GM19455 (cell line): Measurements from ENCODE around the gene TSG101.

Experiments used
- ATAC-seq: cut with Tn5 transposase; IDR thresholded peaks from one replicate; pipeline ENCODE4 v1.9.1; 2021; ENCODE audit not compliant: unreplicated experiment

Gene TSG101

GRCh38 chr11:18493310-18493709 lies 33.4 kb downstream of the TSG101 start:
- ATAC-seq = no peak

GRCh38 chr11:18492888-18493287 lies 33.9 kb downstream of the TSG101 start:
- ATAC-seq = no peak

- no peak for ATAC-seq
Observed at GRCh38 chr11:18491924-18492323, 34.8 kb downstream of the TSG101 start.

GRCh38 chr11:18490736-18491485 lies 35.8 kb downstream of the TSG101 start:
- no peak for ATAC-seq

- ATAC-seq = no peak
Observed at GRCh38 chr11:18490319-18490718, 36.4 kb downstream of the TSG101 start.

- ATAC-seq = no peak
Observed at GRCh38 chr11:18485913-18486528, 40.7 kb downstream of the TSG101 start.

GRCh38 chr11:18479063-18479462 lies 47.7 kb downstream of the TSG101 start:
- no peak for ATAC-seq

GRCh38 chr11:18472587-18472986 lies 54.2 kb downstream of the TSG101 start:
- no peak for ATAC-seq

GRCh38 chr11:18471995-18472394 lies 54.7 kb downstream of the TSG101 start:
- ATAC-seq = no peak

- no peak for ATAC-seq
Observed at GRCh38 chr11:18468961-18469360, 57.8 kb downstream of the TSG101 start.

- no peak for ATAC-seq
Observed at GRCh38 chr11:18468059-18468458, 58.7 kb downstream of the TSG101 start.

- no peak for ATAC-seq
Observed at GRCh38 chr11:18466402-18466801, 60.3 kb downstream of the TSG101 start.

GRCh38 chr11:18463439-18463838 lies 63.3 kb downstream of the TSG101 start:
- no peak for ATAC-seq

GRCh38 chr11:18461909-18462308 lies 64.8 kb downstream of the TSG101 start:
- ATAC-seq = no peak

- no peak for ATAC-seq
Observed at GRCh38 chr11:18459634-18460033, 67.1 kb downstream of the TSG101 start.

GRCh38 chr11:18457450-18457849 lies 69.3 kb downstream of the TSG101 start:
- ATAC-seq = no peak

- no peak for ATAC-seq
Observed at GRCh38 chr11:18455686-18456372, 70.9 kb downstream of the TSG101 start, which contains the start of gene LDHAL6A. LDHAL6A (plus strand) TSS chr11:18455856; CDS start chr11:18456681, 825 bp downstream.

- ATAC-seq = no peak
Observed at GRCh38 chr11:18452927-18453326, 73.8 kb downstream of the TSG101 start.

- no peak for ATAC-seq
Observed at GRCh38 chr11:18449251-18449650, 77.5 kb downstream of the TSG101 start.

GRCh38 chr11:18438691-18439090 lies 88.1 kb downstream of the TSG101 start:
- no peak for ATAC-seq
